ENCODE data around the gene DDIAS.
"Not testable (repeated sequence)": the region's sequence is repeated elsewhere in the genome, so short reads cannot be mapped to it uniquely, and the experiment has no call there.

Gene DDIAS, protein sequence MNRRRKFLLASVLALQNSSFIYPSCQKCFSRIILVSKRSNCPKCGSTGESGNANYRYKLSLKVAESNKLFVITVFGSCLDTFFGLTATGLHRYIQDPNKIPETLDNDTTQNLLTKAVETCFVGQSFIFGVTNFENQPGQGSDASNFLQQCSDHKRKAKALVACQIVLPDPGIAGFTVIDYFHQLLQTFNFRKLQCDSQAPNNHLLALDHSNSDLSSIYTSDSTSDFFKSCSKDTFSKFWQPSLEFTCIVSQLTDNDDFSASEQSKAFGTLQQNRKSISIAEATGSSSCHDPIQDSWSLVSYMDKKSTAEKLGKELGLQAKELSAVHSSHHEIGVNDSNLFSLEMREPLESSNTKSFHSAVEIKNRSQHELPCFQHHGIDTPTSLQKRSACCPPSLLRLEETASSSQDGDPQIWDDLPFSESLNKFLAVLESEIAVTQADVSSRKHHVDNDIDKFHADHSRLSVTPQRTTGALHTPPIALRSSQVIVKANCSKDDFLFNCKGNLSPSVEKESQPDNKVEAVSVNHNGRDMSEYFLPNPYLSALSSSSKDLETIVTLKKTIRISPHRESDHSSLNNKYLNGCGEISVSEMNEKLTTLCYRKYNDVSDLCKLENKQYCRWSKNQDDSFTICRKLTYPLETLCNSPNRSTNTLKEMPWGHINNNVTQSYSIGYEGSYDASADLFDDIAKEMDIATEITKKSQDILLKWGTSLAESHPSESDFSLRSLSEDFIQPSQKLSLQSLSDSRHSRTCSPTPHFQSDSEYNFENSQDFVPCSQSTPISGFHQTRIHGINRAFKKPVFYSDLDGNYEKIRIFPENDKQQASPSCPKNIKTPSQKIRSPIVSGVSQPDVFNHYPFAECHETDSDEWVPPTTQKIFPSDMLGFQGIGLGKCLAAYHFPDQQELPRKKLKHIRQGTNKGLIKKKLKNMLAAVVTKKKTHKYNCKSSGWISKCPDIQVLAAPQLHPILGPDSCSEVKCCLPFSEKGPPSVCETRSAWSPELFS

DNA sequence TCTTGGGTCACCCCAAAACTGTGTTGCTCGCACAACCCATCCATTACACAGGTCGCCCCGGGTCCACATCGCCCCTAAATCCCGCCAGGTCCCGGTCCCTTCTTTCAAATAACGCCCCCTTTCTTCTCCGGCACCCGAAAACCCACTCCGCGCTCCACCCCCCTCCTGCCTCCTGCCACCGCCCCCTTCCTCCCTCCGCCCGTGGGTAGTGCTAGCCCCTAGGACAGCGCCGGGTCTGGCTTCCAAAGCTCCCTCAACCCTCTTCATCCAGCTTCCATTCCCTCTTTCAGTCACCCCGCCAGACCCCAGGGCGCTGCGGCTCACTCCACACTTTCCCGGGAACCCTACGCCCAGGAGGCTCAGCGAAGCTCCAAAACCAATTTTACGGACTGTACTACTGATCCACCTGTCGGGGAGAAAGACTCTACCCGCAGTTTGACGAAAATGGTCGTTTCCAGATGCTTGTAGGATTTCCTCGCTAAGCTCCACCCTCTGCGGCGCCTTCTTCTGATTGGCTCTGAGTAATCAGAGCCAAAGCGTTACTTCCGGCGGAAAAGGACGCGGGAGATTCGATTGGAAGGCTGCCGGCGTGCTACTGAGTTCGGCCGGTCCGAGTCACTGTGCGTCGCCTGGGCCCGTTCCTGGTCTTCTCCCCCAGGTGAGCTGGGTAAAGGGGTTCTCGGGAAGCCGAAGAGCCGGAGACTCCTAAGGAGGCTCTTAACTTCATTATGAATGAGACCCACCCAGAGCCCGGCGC, at the start of gene DDIAS:
DDIAS (plus strand) TSS at position 572 of the 757 bp plus-strand sequence. CDS start 13,003 bp downstream, outside the sequence.
- DNase-seq, result peak; percentile 45 to 95 (median 90)

GRCh38 chr11:82854242-82854641, 47.3 kb upstream of the DDIAS start:
- no peak for DNase-seq

DNA sequence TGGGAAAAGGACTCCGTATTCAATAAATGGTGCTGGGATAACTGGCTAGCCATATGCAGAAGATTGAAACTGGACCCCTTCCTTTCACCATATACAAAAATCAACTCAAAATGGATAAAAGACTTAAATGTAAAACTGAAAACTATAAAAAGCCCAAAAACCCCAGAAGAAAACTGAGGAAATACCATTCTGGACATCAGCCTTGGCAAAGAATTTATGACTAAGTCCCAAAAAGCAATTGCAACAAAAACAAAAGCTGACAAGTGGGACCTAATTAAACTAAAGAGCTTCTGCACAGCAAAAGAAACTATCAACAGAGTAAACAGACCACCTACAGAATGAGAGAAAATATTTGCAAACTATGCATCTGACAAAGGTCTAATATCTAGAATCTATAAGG, 46.6 kb upstream of the DDIAS start:
- not testable (repeated sequence) for DNase-seq

- no peak for DNase-seq
These were observed 45.9 kb upstream of the DDIAS start for GRCh38 chr11:82855616-82856015.

DNA sequence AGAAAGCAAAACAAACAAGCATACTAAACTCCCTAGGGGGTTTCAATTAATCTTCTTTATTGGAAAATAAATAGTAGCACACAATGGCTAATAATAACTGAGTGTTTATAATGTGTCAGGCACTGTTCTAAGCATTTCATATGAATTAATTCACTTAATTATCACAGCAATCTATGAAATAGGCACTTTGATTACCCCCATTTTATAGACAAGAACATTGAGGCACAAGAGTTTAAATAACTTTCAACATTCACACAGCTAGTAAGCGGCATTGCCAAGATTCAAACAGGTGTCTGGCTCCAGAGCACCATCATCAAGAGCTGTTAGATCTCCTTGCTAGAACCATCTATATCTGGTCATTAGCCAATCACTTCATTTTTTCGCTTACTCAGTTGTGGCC, 44.4 kb upstream of the DDIAS start:
- no peak for DNase-seq

DNA sequence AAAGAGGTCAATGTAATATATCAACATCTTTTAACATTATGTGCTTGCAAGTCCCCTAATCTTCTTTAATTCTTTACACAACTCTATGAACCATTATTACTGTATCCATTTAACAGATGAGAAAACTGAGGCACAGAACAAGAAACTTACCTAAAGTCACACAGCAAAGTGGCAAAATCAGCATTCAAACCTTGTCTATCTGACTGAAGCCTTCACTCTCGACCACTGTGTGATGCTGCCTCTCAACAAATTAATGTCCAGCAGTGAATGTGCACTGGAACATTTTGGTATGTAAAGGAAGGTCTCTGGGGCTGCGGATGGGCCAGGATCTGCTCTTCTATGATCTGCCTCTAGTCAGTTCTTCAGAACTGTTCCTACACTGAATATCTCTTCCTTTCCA, 43.4 kb upstream of the DDIAS start:
- DNase-seq, result peak in 2 of 14 donors; percentile 10 to 34

- DNase-seq, result no peak
These were observed 42.9 kb upstream of the DDIAS start for GRCh38 chr11:82858556-82859091.

GRCh38 chr11:82859750-82860149, 41.8 kb upstream of the DDIAS start:
- no peak for DNase-seq

GRCh38 chr11:82862379-82862778, 39.2 kb upstream of the DDIAS start:
- no peak for DNase-seq

DNA sequence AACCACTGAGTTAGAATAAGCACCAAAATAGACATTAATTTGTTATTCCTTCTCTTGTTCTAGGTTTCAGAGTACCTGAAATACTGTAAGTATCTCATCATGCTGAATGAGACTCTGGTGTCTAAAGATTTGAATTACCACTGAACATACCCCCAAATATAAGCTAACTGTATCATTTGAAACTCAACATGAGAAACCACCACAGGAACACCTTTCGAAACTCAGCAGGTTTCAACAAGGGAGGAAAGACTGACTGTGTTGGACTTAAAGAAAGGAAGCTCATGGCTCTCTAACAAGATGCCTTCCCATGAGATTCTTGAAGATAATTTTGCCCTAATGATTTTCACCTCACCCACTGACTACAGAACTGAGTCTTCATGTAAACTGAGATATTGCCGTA, 38.3 kb upstream of the DDIAS start:
- no peak for DNase-seq

DNA sequence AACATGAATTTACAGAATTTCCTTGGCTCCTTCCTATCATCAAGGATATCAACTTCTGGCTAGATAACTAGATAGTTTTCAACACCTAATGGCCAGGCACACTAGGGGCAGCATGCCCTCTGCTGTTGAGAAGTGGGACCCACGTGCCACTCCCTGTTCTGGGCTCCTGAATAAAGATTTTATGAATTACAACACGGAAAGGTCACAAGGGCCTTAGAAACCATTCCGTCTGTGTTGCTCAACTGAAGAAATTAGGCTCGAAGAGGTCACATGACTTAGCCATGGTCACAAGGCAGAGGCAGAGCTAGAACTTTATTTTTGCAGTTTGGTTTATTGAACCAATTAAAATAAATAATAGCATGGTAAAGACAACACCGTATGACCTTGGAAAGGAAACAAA, 37.3 kb upstream of the DDIAS start:
- DNase-seq, result peak in 9 of 14 donors; percentile 35 to 77 (median 52)

DNA sequence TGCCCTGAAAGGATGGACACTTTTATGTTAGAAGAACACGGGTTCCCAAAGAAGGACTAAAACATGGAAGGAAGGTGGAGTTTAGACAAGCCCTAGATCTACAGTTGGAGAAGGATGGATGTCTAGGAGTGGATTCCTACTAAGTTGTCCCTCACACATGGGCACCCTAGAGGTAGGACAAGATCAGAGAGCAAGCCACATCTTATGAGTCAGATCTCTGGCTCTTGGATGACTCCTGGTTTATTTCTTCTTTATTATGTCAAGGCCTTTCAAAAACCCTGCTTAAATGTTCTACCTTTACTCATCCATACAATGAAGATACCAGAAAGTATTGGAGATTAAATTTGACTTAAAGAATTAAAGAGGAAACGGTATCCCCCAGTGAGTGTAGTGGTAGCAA, 35.7 kb upstream of the DDIAS start:
- DNase-seq, result no peak

DNA sequence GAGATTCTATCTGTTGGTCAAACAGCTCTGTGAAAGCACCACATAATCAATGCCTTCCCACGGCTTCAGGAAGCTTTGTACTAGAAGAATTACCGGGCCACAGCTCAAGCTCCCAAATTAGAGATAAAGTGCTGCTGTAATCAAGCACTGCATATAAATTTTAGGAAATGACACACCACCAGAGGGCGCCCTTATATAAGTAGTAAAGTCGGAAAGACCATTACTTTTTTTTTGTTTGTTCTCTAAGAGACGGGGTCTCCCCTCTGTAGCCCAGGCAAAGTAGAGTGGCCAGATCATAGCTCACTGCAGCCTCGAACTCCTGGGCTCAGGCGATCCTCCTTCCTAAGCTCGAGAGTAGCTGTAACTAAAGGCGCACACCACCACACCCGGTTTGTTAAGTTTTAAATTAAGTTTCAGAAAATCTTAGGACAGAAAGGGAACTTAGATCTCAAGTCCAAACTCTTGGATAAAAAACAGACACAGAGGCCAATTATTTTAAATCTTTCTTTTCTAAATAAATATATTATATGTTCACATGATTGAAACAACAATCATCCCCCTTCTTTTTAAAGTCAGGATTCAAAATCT, 33.9 kb upstream of the DDIAS start:
- peak in 11 of 14 donors; percentile 8 to 67 (median 28) for DNase-seq

DNA sequence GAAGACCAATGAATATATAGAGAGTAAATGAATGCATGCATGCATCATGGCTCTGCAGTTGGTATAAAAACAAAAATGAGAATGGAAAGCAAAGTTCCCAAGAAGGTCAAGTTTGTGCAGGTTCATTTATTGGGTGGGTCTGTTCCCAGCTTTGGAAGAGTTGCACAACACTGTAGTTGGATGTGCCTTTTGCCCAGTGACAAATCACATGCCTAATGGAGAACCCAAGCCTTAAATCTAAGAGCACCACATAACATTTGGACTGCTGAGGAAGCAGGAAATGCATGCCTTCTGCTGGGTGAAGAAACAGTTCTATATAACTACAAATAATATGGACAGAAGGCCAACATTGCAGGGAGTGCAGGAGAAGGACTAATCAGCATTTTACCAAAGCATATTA, 31.9 kb upstream of the DDIAS start:
- no peak for DNase-seq

- no peak for DNase-seq
These were observed 29.9 kb upstream of the DDIAS start for GRCh38 chr11:82871646-82872045.

DNA sequence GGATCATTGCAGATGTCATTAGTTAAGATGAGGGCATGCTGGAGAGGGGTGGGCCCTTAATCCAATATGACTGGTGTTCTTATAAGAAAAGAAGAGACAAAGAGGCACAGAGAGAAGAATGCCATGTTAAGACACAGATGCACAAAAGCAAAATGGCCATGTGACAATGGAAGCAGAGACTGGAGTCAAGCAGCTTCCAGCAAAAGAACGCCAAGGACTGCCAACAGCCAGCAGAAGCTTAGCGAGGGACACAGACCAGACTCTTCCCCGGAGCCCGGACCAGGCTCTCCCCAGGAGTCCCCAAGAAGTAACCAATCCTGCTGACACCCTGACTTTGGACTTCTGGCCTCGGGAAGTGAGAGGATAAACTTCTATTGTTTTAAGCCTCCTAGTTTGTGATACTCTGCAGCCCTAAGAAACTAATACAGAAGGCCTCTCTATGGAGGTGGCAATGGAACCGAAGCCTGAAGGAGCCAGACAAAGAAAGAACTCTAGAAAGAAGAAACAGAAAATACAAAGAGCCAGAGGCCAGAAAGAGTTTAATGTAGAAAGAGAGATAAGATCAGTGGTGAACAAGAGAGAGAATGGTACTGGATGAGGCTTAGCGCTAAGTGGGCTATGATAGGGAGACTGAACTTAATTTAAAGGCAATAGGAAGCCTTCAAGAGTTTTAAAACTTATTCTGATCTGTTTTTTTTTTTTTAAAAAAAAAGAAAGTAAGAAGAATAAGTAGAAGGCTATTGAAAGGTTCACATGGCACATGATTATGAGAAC, 29.0 kb upstream of the DDIAS start:
- DNase-seq, result peak in 5 of 14 donors; percentile 9 to 33 (median 17)

GRCh38 chr11:82873919-82874333, 27.6 kb upstream of the DDIAS start:
- DNase-seq, result no peak

DNA sequence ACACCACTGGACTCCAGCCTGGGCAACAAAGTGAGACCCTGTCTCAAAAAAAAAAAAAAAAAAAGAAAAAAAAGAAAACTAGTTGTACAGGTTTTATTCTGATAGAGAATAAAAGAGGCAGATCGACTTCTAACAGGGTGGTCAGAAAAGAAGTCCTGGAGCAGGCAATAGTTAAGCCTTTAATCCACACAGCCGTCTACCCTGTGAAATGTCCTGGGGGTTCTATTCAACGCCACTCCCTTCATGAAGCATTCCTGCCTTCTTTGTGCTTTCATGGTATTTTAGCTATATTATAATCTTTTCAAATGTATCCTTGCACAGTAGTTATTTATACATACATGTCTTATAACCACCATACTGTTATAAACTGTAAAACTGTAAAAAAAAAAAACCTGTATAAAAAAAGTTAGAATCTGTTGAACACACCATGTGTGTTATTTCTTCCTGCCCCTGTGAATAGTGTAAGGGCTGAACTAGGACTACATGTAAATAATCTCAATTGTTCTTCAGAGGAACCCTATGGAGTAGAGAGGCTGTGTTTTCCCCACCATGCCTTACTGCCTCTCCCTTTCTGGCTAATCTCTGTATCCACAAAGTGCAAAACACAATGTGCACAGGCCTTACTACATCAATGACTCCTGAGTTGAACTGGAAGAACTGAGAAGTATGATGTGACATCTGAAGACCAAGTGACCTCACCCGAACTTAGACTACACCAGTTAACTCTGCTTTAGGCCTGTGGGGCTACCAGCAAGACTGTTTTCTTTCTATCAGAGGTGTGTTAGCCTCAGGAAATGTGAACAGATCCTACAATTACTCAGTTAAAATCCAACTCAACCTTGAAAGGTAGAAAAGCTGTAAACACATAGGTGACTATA, 26.7 kb upstream of the DDIAS start:
- no peak for DNase-seq

DNA sequence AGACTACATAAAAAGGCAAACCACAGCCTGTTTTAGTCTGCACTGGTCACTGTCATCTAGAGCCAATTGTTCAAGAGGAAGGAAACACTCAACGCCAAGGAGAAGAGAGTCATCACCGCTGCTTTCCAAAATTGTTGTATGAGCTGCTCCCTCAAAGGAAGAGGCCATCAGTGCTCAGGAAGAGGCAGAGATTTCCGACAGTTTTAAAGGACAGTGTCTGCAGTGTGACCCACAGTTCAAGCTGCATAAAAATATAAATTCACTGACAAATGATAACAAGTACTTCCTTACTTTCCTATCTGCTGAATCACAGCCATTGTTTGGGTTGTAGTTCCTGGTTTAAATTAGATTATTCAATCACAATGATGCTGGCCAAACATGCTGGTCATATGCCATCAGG, 17.7 kb upstream of the DDIAS start:
- DNase-seq, result no peak

Measured in C1 segment of cervical spinal cord (tissue), 14 donors.